SK-N-SH (cell line): ENCODE results near the gene TTC3.

ENCODE experiments used
- CHD2 ChIP-seq: fragments of 150-350 bp; IDR thresholded peaks from 2 replicates; pipeline ENCODE4 v1.6.1; 2018; ENCODE audit warnings: low read length; ENCODE audit not compliant: partially characterized antibody
- FOXM1 ChIP-seq: IDR thresholded peaks from 2 replicates; pipeline ENCODE4 v1.4.0; 2012; ENCODE audit warnings: low read depth, mild to moderate bottlenecking
- JUND ChIP-seq: IDR thresholded peaks from 2 replicates; pipeline ENCODE4 v1.4.0; 2012
- NFIC ChIP-seq: IDR thresholded peaks from 2 replicates; pipeline ENCODE4 v1.4.0; 2012; ENCODE audit warnings: borderline replicate concordance
- RXRA ChIP-seq: IDR thresholded peaks from 2 replicates; pipeline ENCODE4 v1.4.0; 2012; ENCODE audit warnings: low read depth, mild to moderate bottlenecking, borderline replicate concordance
- TAF1 ChIP-seq: IDR thresholded peaks from 2 replicates; pipeline ENCODE4 v1.6.1; 2012; ENCODE audit warnings: low read depth, mild to moderate bottlenecking, low read length, moderate library complexity, borderline replicate concordance
- TF ChIP-seq, protein P1 (sequence below): fragments of 200-600 bp; sonication (generic); IDR thresholded peaks from 2 replicates; pipeline ENCODE4 v1.6.1; 2017; ENCODE audit warnings: antibody characterized with exemption, mild to moderate bottlenecking, moderate library complexity

DNA sequence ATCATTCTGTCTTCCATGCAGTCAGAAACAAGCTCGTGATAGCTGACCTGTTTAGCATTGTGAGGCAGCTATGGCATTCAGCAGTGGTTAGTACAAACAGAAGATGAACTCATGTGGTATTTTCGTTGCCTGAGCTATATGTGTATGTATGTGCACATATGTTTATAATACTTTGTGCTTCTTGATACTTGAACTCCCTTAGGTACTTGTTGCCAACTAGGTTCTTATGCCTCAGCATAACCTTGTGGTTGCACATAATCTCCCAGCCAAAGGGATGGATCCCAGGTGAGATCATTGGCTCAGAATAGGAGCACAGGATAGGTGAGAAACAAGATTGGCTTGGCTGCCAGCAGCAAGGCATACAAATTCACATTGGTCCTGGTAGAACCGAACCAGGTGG lies 108.0 kb downstream of the TTC3 start:
- no peak for TF ChIP-seq TAF1
- no peak for TF ChIP-seq RXRA
- TF ChIP-seq NFIC, result no peak
- no peak for TF ChIP-seq CHD2
- no peak for TF ChIP-seq FOXM1
- TF ChIP-seq JUND, result no peak
- TF ChIP-seq, protein P1, sequence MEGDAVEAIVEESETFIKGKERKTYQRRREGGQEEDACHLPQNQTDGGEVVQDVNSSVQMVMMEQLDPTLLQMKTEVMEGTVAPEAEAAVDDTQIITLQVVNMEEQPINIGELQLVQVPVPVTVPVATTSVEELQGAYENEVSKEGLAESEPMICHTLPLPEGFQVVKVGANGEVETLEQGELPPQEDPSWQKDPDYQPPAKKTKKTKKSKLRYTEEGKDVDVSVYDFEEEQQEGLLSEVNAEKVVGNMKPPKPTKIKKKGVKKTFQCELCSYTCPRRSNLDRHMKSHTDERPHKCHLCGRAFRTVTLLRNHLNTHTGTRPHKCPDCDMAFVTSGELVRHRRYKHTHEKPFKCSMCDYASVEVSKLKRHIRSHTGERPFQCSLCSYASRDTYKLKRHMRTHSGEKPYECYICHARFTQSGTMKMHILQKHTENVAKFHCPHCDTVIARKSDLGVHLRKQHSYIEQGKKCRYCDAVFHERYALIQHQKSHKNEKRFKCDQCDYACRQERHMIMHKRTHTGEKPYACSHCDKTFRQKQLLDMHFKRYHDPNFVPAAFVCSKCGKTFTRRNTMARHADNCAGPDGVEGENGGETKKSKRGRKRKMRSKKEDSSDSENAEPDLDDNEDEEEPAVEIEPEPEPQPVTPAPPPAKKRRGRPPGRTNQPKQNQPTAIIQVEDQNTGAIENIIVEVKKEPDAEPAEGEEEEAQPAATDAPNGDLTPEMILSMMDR, result no peak
